ENCODE measurements around the gene KCNK16. TPM values are rescaled to one million over a fixed set of nuclear protein-coding genes. Genes with fewer than 3 reads are reported as not detected.

KCNK16 gene
- total RNA-seq, 1 donor from 2014 or later: not detected

GRCh38 chr6:39341937-39342336 lies 19.4 kb upstream of the KCNK16 start:
- DNase-seq (ENCODE audit: low spot score): no peak

DNA sequence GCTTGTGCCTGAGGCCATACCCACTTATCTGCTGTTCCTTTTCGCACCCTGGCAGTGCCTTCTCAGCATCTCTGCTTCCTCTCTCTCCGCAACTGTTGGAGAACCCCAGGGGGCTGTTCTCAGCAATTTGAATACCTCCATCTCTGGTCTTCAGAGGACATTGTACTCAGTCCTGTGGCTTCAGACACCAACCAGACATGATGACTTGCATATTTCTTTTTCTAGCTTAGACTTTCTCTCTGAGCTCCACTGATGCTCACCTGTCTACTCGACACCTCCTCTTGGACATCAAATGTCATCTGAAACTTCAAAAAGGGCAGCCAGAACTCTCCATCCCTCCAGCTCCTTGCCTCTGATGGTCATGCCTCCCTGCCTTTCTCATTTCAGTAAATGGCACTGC lies 18.9 kb upstream of the KCNK16 start:
- no peak for DNase-seq (ENCODE audit: low spot score)

- no peak for DNase-seq (ENCODE audit: low spot score)
Observed at GRCh38 chr6:39339868-39340550, 17.5 kb upstream of the KCNK16 start.

- no peak for DNase-seq (ENCODE audit: low spot score)
Observed at GRCh38 chr6:39339096-39339867, 16.8 kb upstream of the KCNK16 start.

DNA sequence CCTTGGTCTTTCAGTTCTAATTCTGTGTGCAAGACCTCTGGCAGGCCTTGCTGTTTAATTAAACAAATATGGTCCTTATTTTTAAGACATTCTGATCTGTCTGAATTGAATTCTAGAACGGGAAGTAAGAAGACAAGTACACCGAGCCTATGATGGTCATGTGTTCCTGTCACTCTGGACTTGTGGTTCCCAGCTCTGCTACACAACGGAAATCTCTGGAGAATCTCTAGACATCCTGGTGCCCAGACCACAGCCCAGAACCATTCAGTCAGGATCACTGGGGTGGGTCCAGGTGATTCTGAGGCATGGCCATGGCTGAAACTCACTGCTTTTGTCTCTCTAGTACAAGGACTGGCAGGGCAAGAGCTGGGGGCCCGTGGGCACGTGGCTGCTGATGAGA lies 15.9 kb upstream of the KCNK16 start:
- no peak for DNase-seq (ENCODE audit: low spot score)

GRCh38 chr6:39335780-39336545 lies 13.5 kb upstream of the KCNK16 start:
- no peak for DNase-seq (ENCODE audit: low spot score)

DNA sequence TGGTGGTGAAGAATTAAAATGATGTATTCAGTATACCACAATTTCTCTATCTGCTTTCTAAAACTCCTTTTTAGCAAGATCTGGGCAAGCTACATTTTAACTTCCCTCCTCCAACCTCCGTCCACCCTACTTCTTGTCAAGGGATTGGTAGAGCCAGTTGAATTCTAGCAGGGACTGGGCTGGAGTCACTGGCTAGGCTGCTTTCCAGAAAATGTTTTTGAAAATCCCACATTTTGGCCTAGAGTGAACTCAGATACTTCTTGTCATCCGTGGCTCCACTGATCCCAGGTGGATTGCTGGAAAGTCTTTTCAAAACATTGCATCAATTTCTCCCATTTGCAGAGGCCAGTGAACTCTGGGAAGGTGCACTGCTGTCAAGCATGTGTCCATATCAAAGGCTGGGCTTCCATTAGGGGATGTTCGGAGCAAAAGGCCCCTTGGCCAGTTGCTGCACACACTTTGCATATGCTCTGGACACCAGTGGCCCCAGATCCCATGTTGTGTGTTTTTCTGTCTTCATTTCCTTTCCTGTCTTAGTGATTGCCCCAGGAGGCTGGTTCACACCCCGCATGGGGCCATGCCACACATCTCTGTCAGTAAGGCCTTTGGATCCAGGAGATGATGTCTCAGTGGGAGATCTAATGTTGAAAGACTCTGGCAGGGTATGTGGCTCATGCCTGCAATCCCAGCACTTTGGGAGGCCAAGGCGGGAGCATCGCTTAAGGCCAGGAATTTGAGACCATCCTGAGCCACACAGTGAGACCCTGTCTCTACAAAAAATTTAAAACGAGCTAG lies 11.3 kb upstream of the KCNK16 start:
- DNase-seq (ENCODE audit: low spot score): no peak

GRCh38 chr6:39330476-39330875 lies 8.0 kb upstream of the KCNK16 start:
- DNase-seq (ENCODE audit: low spot score): peak; percentile 64

DNA sequence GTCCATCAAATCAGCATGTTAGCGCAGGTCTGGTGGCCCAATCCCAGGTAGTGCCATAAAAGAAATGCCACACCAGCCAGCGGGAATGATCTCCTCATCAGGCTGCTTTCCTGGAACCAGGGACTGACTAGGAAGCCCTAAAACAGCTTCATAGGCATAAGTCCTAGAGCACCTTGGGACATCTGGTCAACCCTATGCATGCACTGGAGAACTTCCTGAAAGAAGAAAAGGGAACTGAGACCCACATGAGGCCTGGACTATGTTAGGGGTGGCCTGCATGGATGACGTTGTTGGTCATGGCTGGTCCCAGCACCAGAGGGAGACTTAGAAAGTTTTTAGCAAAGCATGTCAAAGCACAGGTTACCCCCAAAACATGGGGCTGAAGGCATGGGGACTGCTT lies 7.6 kb upstream of the KCNK16 start:
- no peak for DNase-seq (ENCODE audit: low spot score)

- DNase-seq (ENCODE audit: low spot score): no peak
Observed at GRCh38 chr6:39328066-39328465, 5.6 kb upstream of the KCNK16 start.

- DNase-seq (ENCODE audit: low spot score): no peak
Observed at GRCh38 chr6:39327507-39327906, 5.0 kb upstream of the KCNK16 start.

- DNase-seq (ENCODE audit: low spot score): no peak
Observed at GRCh38 chr6:39321761-39322160, 741 bp downstream of the KCNK16 start.

DNA sequence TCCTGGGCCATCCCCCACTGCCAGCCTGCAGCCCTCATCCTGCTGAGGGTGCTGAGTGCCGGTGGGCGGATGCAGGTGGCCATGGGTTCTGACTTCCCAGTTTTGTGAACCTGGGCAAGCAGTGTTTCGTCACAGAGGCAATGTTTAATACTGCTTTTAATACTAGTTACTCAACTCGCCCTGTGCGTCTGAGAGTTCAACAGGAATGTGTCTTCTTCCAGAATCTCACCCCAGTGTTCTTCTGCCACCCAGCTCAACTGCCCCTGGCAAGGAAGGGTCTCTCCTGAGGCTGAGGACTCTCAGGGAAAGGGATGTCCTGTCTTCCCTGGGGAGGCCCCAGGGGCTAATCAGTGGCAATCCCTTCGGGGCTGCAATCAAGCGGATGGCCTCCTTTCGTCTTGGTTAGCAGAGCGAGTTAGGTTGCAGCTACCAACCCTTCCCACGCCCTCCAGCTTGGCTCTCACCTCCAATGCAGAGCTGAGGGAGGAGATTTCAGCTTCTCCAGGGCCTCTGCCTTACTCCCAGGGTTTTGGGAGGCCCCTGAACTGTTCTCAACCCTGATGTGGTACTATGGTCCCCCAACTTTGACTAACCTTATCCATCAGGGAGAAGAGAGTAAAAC lies 2.0 kb downstream of the KCNK16 start:
- DNase-seq (ENCODE audit: low spot score): no peak

DNA sequence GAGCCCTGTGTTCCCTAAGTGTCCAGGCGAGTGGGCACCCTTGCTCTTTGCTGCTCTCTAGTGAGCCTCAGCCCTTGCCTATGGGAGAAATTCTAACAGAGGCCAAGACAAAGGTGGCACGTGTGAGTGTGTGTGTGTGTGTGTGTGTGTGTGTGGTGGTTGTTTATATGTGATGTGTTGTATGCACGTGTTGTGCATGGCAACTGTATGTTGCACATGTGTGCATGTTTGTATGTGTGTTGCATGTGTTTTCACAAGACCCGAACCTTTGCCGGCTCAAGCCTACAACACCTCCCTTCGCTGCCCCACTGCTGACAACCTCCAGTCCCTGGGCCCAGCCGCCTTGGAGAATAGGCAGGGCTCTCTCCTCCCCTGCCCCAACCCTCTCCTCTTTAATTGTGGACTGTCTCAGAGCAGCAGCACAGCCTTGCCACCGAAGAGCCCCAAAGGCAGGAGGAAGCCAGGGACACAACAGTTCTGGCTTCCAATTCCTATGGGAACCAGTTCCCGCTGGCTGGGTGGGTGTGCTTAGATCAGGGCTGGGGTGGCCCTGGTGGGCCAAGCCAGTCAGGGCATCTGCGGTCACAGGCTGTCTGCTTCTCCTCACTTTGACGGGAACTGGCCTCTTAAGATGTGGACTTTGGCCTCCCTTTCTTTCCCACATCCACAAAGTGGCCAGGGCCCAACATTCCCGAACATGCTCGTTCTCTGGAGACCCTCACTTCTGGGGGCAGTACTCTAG lies 2.7 kb downstream of the KCNK16 start:
- no peak for DNase-seq (ENCODE audit: low spot score)

- no peak for DNase-seq (ENCODE audit: low spot score)
Observed at GRCh38 chr6:39317256-39317655, 5.2 kb downstream of the KCNK16 start.

DNA sequence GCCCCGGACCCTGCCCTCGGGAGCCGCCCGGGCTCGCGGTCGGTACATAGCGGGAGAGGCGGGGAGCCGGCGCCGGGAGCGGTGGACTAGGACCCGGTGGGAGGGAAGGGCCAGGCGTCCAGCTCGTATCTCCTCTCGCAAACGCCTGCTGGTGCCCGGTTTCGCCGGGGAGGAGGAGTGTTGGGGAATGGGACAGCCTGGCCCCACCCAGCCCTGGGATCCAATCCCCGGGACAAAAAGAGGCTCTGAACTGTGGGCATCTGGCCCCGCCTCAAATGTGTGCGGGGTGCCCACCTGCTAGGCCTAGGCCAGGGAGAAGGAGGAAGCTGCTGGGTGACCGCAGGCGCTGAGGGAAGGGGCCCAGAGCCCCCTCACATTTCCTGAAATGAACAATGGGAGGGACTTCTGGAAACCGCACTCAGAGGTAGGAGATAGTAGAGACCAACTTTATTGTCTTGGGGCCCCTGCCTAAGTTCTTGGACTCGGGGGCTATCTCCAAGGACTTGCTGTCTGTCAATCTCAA lies 8.2 kb downstream of the KCNK16 start, which contains the start of gene KCNK17:
KCNK17 (minus strand) TSS at position 147 of the 523 bp plus-strand sequence; CDS start at position 48, 99 bp downstream.
- DNase-seq (ENCODE audit: low spot score): no peak

GRCh38 chr6:39313526-39314272 lies 8.8 kb downstream of the KCNK16 start:
- DNase-seq (ENCODE audit: low spot score): no peak

GRCh38 chr6:39312912-39313525 lies 9.5 kb downstream of the KCNK16 start:
- no peak for DNase-seq (ENCODE audit: low spot score)

GRCh38 chr6:39310542-39310941 lies 12.0 kb downstream of the KCNK16 start:
- DNase-seq (ENCODE audit: low spot score): no peak

Measured in ureter (tissue), 1 donor.